ENCODE results near the gene POLD2. TPM values are rescaled to one million over a fixed set of nuclear protein-coding genes. Genes with fewer than 3 reads are reported as not detected.

The POLD2 gene
- polyA plus RNA-seq, 2 donors, result 60.1 to 94.9 TPM

DNA sequence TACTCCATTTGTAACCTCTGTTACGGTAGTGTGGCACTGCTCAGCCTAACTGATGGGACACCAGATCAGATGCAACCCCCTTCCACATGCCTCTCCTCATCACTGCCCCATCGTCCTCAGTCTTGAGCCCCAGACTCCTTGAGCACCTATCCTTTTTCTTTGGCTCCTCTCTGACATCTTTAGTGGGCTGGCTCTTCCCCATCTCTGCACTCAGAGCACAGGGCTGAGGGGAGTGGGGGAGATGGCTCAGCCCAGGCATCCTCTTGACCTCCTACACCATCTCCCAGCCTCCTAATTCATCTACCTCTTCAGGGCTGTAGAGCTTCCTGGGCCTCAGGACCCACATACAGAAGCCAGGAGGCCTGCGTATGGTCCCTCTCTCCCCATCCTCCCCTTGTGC lies 39.6 kb downstream of the POLD2 start:
- WGBS, 2 donors, result 88 to 99% methylated on average over 3 of the region's 3 CpGs
- Histone ChIP-seq H3K4me3 (ENCODE audit: low read depth in 1 of 2, low read length in 2 of 2) (no peak overlapping the region), H3K36me3 (ENCODE audit: control insufficient read depth in 2 of 2, insufficient read depth in 2 of 2, low read length in 1 of 2) (peaks cover 4 to 14% of the 10 kb centered on the region in 2 donors), H3K27ac (ENCODE audit: low read depth in 2 of 2, low read length in 1 of 2) (peak overlapping the region in 1 of 2 donors; percentile 35), H3K27me3 (ENCODE audit: control insufficient read depth in 1 of 2, insufficient read depth in 2 of 2, low read length in 2 of 2) (no peaks in the 10 kb centered on the region), H3K4me1 (ENCODE audit: control insufficient read depth in 2 of 2, insufficient read depth in 2 of 2, low read length in 1 of 2) (peaks cover 4 to 6% of the 10 kb centered on the region in 2 donors), H3K9me3 (ENCODE audit: control insufficient read depth in 2 of 2, insufficient read depth in 1 of 2, low read depth in 1 of 2, low read length in 1 of 2) (no peaks in the 10 kb centered on the region)

DNA sequence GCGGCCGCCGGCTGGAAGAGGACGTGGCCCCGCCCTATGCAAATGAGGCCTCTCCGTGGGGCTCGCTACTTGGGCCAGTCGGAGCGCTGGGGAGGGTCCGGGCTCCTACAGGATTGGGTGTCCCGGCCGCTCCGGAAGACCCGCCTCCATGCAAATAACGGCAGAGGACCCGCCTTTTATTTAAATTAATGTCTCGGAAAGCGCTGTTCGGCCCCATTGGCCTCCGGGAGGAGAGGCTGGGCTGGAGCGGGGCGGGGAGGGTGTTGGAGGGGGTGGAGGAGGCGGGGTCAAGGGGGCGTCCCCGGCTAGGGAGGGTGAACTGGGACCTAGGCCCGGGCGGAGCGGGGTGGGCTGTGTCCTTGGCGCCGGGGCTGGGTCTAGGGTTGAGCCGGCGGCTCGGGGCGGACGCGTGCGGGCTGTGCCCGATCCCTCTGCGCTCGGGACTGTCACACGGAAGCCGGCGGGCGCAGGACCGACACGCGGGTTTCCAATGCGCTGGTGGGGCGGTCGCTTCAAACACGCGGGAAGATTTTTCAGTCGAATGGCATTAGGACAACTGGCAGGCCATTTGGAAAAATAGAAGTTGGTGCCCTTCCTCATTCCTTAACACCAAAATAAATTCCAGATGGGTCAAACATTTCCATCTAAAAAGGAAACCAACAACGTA lies 40.7 kb downstream of the POLD2 start:
- Histone ChIP-seq H3K9me3 (ENCODE audit: control insufficient read depth in 2 of 2, insufficient read depth in 1 of 2, low read depth in 1 of 2, low read length in 1 of 2) (no peaks in the 10 kb centered on the region), H3K4me1 (ENCODE audit: control insufficient read depth in 2 of 2, insufficient read depth in 2 of 2, low read length in 1 of 2) (peaks cover 4 to 7% of the 10 kb centered on the region in 2 donors), H3K27me3 (ENCODE audit: control insufficient read depth in 1 of 2, insufficient read depth in 2 of 2, low read length in 2 of 2) (no peaks in the 10 kb centered on the region), H3K4me3 (ENCODE audit: low read depth in 1 of 2, low read length in 2 of 2) (peak overlapping the region; percentile 60 to 61), H3K27ac (ENCODE audit: low read depth in 2 of 2, low read length in 1 of 2) (peak overlapping the region; percentile 92 to 96), H3K36me3 (ENCODE audit: control insufficient read depth in 2 of 2, insufficient read depth in 2 of 2, low read length in 1 of 2) (peaks cover 4 to 24% of the 10 kb centered on the region in 2 donors)
- 0 to 1% methylated on average over 49 to 54 of the region's 54 CpGs for WGBS, 2 donors

DNA sequence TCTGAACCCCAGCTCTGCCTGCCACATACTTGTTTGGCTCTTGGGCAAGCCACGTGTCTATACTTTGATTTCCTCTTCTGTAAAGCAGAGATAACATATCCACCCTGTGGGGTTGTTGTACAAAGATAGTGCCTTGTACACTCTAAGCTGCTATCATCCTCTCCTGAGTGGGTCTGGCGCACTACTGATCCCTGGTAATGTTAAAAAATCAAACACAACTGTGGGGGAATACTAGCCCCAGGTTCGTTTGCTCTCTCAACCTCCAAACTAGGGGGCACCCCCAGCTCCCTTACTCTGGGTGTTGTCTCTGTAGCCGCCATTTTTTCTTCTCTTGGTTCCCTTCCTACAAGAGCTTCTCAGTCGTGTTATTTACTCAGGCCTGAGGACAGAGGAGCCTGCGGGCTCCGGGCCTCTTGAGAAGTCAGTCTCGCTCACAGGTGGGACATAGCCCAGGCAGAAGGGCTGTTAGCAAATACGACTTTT lies 42.0 kb downstream of the POLD2 start:
- Histone ChIP-seq H3K36me3 (ENCODE audit: control insufficient read depth in 2 of 2, insufficient read depth in 2 of 2, low read length in 1 of 2) (peaks cover 4 to 34% of the 10 kb centered on the region in 2 donors), H3K27ac (ENCODE audit: low read depth in 2 of 2, low read length in 1 of 2) (peak overlapping the region; percentile 12 to 43), H3K4me3 (ENCODE audit: low read depth in 1 of 2, low read length in 2 of 2) (peak overlapping the region; percentile 34 to 60), H3K9me3 (ENCODE audit: control insufficient read depth in 2 of 2, insufficient read depth in 1 of 2, low read depth in 1 of 2, low read length in 1 of 2) (no peaks in the 10 kb centered on the region), H3K4me1 (ENCODE audit: control insufficient read depth in 2 of 2, insufficient read depth in 2 of 2, low read length in 1 of 2) (peaks cover 4 to 11% of the 10 kb centered on the region in 2 donors), H3K27me3 (ENCODE audit: control insufficient read depth in 1 of 2, insufficient read depth in 2 of 2, low read length in 2 of 2) (no peaks in the 10 kb centered on the region)
- WGBS, 2 donors, result 44 to 50% methylated on average over 9 of the region's 9 CpGs

DNA sequence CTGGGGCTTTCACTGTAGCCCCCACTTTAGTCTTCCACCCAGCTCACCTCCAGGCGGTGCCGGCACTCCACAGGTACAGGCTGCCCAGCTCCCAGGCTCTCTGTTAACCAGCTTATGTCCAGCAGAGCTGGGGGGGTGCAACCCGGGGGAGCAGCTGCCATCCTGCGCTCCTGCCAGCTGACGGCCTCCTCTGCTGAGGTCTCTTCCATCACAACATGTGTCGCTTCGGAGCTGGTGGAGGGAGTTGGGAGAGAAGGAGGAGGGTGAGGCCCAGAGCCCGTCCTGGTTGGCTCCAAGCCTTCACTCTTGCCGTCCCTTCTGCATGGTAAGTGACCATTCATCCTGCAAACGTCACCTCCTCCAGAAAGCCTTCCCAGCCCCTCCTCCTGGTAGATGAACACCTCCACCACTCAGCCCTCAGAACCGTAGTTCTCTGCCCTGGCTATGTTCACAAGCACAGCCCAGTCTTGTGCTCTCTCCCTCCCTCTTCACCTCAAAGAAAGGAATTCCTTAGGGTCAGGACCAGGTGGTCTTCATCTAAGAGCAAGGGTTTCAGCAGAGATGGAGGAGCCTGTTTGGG lies 42.6 kb downstream of the POLD2 start:
- Histone ChIP-seq H3K27me3 (ENCODE audit: control insufficient read depth in 1 of 2, insufficient read depth in 2 of 2, low read length in 2 of 2) (no peaks in the 10 kb centered on the region), H3K36me3 (ENCODE audit: control insufficient read depth in 2 of 2, insufficient read depth in 2 of 2, low read length in 1 of 2) (peaks cover 4 to 37% of the 10 kb centered on the region in 2 donors), H3K4me1 (ENCODE audit: control insufficient read depth in 2 of 2, insufficient read depth in 2 of 2, low read length in 1 of 2) (peaks cover 4 to 15% of the 10 kb centered on the region in 2 donors), H3K27ac (ENCODE audit: low read depth in 2 of 2, low read length in 1 of 2) (peak overlapping the region in 1 of 2 donors; percentile 43), H3K9me3 (ENCODE audit: control insufficient read depth in 2 of 2, insufficient read depth in 1 of 2, low read depth in 1 of 2, low read length in 1 of 2) (no peaks in the 10 kb centered on the region), H3K4me3 (ENCODE audit: low read depth in 1 of 2, low read length in 2 of 2) (peak overlapping the region; percentile 1 to 60)
- WGBS, 2 donors, result 77 to 84% methylated on average over 11 of the region's 11 CpGs

DNA sequence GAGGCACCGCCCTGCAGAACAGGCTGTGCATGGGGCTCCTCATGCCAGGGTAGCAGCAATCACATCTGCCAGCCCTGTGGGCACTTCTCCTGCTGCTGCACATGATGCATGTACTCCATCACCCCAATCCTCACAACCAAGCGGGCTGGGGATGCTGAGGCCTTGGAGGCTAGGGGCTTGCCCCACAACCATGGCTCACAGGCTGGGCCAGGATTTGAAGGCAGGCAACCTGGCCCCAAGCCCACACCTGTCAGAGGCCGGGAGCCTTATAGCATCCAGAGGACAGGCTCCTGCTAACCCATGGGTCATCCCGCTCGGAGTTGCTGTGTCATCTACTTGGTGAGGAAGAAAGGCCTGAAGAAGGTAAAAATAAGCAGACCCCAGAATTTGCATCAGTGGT lies 43.2 kb downstream of the POLD2 start:
- H3K4me1 ChIP-seq (ENCODE audit: control insufficient read depth in 2 of 2, insufficient read depth in 2 of 2, low read length in 1 of 2), result peaks cover 4 to 15% of the 10 kb centered on the region in 2 donors
- peaks cover 4 to 37% of the 10 kb centered on the region in 2 donors for H3K36me3 ChIP-seq (ENCODE audit: control insufficient read depth in 2 of 2, insufficient read depth in 2 of 2, low read length in 1 of 2)
- H3K27ac ChIP-seq (ENCODE audit: low read depth in 2 of 2, low read length in 1 of 2), result no peak overlapping the region
- H3K4me3 ChIP-seq (ENCODE audit: low read depth in 1 of 2, low read length in 2 of 2), result no peak overlapping the region
- 94 to 95% methylated on average over 5 of the region's 5 CpGs for WGBS, 2 donors
- no peaks in the 10 kb centered on the region for H3K9me3 ChIP-seq (ENCODE audit: control insufficient read depth in 2 of 2, insufficient read depth in 1 of 2, low read depth in 1 of 2, low read length in 1 of 2)
- no peaks in the 10 kb centered on the region for H3K27me3 ChIP-seq (ENCODE audit: control insufficient read depth in 1 of 2, insufficient read depth in 2 of 2, low read length in 2 of 2)

DNA sequence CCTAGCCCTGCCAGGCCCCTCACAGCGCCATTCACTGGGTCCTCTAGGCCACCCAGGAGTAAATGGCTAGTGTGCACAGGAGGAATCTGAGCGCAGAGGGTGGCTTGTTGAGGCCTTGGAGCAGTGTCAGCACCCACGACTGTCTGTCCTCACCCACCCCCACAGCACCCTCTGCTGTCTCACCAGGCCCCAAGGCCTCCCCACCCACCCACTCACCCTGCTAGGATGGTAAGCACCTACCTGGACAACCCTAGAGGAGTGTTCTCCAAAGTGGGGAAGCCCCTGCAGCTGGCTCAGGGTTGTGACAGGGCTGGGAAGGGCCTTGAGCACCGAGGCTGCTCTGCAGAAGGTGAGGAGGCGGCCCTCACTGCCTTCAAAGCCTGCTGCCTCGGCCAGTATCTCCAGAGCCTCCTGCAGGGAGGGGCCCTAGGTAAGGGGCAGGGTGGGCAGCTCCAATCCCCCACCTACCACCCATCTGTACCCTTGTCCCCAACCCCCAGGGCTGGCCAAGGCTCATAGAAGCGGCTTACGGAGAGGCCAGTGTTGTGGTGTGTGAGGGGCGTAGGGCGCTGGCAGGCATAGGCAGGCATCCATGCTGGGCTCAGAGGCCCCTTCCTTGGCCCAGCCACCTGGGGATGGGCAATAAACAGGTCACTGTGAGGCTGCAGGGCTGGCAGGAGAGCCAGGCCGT lies 43.9 kb downstream of the POLD2 start:
- Histone ChIP-seq H3K27me3 (ENCODE audit: control insufficient read depth in 1 of 2, insufficient read depth in 2 of 2, low read length in 2 of 2) (no peaks in the 10 kb centered on the region), H3K4me1 (ENCODE audit: control insufficient read depth in 2 of 2, insufficient read depth in 2 of 2, low read length in 1 of 2) (peaks cover 4 to 15% of the 10 kb centered on the region in 2 donors), H3K27ac (ENCODE audit: low read depth in 2 of 2, low read length in 1 of 2) (no peak overlapping the region), H3K36me3 (ENCODE audit: control insufficient read depth in 2 of 2, insufficient read depth in 2 of 2, low read length in 1 of 2) (peaks cover 4 to 38% of the 10 kb centered on the region in 2 donors), H3K4me3 (ENCODE audit: low read depth in 1 of 2, low read length in 2 of 2) (no peak overlapping the region), H3K9me3 (ENCODE audit: control insufficient read depth in 2 of 2, insufficient read depth in 1 of 2, low read depth in 1 of 2, low read length in 1 of 2) (no peaks in the 10 kb centered on the region)
- 83 to 85% methylated on average over 11 of the region's 11 CpGs for WGBS, 2 donors

DNA sequence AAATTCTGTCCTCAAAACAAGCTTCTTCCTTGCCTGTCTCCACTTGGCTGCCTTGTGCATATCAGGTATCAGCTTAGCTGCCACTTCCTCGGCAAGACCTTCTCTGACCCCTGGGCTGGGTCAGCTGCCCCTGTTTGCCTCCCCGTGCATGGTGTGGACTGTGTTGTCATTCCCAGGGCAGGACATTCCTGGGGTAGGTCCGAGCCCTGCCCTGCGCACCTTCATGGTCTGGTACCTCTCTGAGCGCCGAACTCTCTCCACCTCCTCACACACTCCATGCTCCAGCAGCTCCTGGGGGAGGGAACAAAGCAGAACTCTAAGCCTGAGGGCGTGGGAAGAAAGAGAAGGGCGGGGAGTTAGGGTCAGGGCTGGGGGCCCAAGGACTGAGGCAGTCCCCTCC lies 44.8 kb downstream of the POLD2 start:
- Histone ChIP-seq H3K4me3 (ENCODE audit: low read depth in 1 of 2, low read length in 2 of 2) (no peak overlapping the region), H3K27me3 (ENCODE audit: control insufficient read depth in 1 of 2, insufficient read depth in 2 of 2, low read length in 2 of 2) (no peaks in the 10 kb centered on the region), H3K4me1 (ENCODE audit: control insufficient read depth in 2 of 2, insufficient read depth in 2 of 2, low read length in 1 of 2) (peaks cover 11 to 23% of the 10 kb centered on the region in 2 donors), H3K9me3 (ENCODE audit: control insufficient read depth in 2 of 2, insufficient read depth in 1 of 2, low read depth in 1 of 2, low read length in 1 of 2) (no peaks in the 10 kb centered on the region), H3K36me3 (ENCODE audit: control insufficient read depth in 2 of 2, insufficient read depth in 2 of 2, low read length in 1 of 2) (peaks cover 4 to 46% of the 10 kb centered on the region in 2 donors), H3K27ac (ENCODE audit: low read depth in 2 of 2, low read length in 1 of 2) (peak overlapping the region in 1 of 2 donors; percentile 24)
- WGBS, 2 donors, result 81 to 82% methylated on average over 8 of the region's 8 CpGs

DNA sequence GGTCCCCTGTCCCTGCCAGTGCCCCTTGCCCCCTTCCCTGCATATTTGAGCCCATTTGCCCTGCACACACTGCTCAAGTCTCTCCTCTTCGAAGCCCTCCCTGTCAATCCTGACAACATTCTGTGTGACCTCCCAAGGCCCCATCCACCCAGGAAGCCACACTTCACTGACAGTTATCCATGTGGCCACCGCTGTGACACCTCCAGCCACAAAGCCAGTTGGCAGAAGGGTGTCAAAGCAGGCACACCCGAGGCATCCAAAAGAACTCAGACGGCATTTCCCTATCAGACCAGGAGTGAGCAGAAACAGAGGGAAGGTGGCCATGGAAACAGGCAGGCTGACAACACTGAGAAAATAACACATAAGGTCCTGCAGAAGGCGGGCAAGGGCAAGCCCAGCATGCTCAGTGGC lies 45.7 kb downstream of the POLD2 start:
- Histone ChIP-seq H3K27me3 (ENCODE audit: control insufficient read depth in 1 of 2, insufficient read depth in 2 of 2, low read length in 2 of 2) (no peaks in the 10 kb centered on the region), H3K9me3 (ENCODE audit: control insufficient read depth in 2 of 2, insufficient read depth in 1 of 2, low read depth in 1 of 2, low read length in 1 of 2) (no peaks in the 10 kb centered on the region), H3K27ac (ENCODE audit: low read depth in 2 of 2, low read length in 1 of 2) (peak overlapping the region in 1 of 2 donors; percentile 47), H3K4me1 (ENCODE audit: control insufficient read depth in 2 of 2, insufficient read depth in 2 of 2, low read length in 1 of 2) (peaks cover 11 to 31% of the 10 kb centered on the region in 2 donors), H3K4me3 (ENCODE audit: low read depth in 1 of 2, low read length in 2 of 2) (no peak overlapping the region), H3K36me3 (ENCODE audit: control insufficient read depth in 2 of 2, insufficient read depth in 2 of 2, low read length in 1 of 2) (peaks cover 4 to 52% of the 10 kb centered on the region in 2 donors)
- WGBS, 2 donors, result 55 to 65% methylated on average over 5 of the region's 5 CpGs

DNA sequence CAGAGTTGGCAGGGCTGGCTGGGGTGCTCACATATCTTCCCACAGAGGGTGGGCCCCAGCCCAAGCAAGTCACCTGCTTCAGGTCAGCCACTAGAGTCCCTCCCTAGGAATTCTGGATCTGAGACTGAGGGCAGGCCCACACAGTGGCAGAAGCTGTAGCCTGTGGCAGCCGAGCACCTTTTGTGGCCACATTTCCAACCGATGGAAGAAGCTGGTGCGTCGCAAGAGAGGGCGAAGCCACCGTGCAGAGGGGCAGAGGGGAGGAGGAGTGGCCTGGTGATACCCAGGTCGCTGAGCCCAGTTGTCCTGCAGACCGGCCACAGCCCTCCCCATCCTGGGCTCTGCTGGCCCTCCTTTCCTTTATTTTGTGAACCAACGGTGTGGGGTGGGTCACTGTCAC lies 46.3 kb downstream of the POLD2 start:
- Histone ChIP-seq H3K4me1 (ENCODE audit: control insufficient read depth in 2 of 2, insufficient read depth in 2 of 2, low read length in 1 of 2) (peaks cover 11 to 36% of the 10 kb centered on the region in 2 donors), H3K4me3 (ENCODE audit: low read depth in 1 of 2, low read length in 2 of 2) (no peak overlapping the region), H3K9me3 (ENCODE audit: control insufficient read depth in 2 of 2, insufficient read depth in 1 of 2, low read depth in 1 of 2, low read length in 1 of 2) (no peaks in the 10 kb centered on the region), H3K27me3 (ENCODE audit: control insufficient read depth in 1 of 2, insufficient read depth in 2 of 2, low read length in 2 of 2) (no peaks in the 10 kb centered on the region), H3K27ac (ENCODE audit: low read depth in 2 of 2, low read length in 1 of 2) (no peak overlapping the region), H3K36me3 (ENCODE audit: control insufficient read depth in 2 of 2, insufficient read depth in 2 of 2, low read length in 1 of 2) (peaks cover 4 to 52% of the 10 kb centered on the region in 2 donors)
- WGBS, 2 donors, result 81 to 83% methylated on average over 9 of the region's 9 CpGs
